Renal cortical epithelial cell (primary cell): ENCODE measurements around the gene OR5M10. TPM values are rescaled to one million over a fixed set of nuclear protein-coding genes. Genes with fewer than 3 reads are reported as not detected.
"Not testable (repeated sequence)": the region's sequence is repeated elsewhere in the genome, so short reads cannot be mapped to it uniquely, and the experiment has no call there.

Experiments
- DNase-seq: peaks from one replicate; pipeline ENCODE4 v3.0.0-alpha.2; 2011; ENCODE audit warnings: low read depth
- total RNA-seq: library from RNA; depleted of rRNA; stranded (reverse); fragments of >200 nt; gene quantifications from 2 replicates; pipeline ENCODE4 v1.2.3, GENCODE V29; 2014

The OR5M10 gene
- total RNA-seq, result not detected in 2 replicates

DNA sequence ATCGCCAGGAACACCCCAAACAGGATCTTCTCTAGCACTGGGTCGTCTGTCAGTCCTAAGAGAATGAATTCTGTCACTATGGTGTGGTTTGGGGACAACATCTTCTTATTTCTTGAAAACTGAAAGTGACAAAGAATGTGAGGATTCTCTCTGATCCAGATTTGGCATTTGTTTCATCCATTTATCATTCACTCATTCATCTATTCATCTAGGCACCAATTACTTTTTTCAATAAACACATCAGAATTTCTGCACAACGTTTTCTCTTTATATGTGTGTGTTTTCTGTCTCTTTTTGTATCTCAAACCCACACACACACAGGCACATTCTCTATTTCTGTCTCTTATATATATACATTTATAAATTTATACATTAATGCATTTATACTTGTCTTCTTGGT is at the start of gene OR5M10:
Gene OR5M10 (minus strand): TSS at position 101 of the 400 bp plus-strand sequence. CDS start 0 bp downstream, at position 101.
- DNase-seq, result no peak

DNA sequence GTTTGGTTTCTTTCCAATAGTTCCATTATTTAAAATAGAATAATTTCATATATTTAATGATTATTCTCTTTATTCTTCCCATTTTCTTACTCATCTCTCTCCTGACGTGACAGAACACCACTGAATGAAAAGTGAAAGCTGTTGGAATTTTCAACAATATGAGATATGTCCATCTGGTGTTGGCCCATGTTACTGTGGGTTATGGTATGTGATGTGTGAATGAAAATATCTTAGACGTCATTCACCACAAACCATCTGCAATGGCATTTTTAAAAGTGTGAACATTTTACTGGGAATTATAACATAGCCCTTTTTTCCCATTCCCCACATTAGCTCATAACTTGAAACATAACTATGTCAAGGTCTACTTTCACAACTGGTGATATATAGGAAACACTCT is 48.4 kb upstream of the OR5M10 start:
- DNase-seq, result no peak

GRCh38 chr11:56624661-56625110 is 47.2 kb upstream of the OR5M10 start:
- peak; percentile 69 for DNase-seq

DNA sequence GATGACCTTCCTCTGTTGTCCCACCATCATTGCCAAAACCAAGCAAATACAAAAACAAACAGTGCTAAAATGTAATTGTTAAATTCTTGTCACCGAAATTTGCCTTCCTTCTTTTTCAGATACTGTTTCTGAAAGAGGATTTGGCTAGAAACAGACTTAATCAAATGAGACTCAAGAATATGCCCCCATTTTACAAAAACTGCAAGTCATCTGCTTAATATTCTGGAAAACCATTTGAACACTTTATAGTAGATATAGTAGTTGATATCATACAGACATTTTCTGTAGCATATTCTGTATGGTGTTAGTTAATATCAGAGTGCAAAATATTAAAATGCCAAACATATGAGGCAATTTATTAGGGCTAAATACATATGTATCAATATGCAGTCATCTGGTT is 33.7 kb upstream of the OR5M10 start:
- no peak for DNase-seq

DNA sequence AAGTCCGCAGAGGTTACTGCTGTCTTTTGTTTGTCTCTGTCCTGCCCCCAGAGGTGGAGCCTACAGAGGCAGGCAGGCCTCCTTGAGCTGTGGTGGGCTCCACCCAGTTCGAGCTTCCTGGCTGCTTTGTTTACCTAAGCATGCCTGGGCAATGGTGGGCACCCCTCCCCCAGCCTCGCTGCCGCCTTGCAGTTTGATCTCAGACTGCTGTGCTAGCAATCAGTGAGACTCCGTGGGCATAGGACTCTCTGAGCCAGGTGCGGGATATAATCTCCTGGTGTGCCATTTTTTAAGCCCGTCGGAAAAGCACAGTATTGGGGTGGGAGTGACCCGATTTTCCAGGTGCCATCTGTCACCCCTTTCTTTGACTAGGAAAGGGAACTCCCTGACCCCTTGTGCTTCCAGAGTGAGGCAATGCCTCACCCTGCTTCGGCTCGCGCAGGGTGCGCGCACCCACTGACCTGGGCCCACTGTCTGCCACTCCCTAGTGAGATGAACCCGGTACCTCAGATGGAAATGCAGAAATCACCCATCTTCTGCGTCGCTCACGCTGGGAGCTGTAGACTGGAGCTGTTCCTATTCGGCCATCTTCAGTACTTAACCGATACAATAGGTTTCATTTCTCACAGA is 14.7 kb upstream of the OR5M10 start:
- DNase-seq, result not testable (repeated sequence)

DNA sequence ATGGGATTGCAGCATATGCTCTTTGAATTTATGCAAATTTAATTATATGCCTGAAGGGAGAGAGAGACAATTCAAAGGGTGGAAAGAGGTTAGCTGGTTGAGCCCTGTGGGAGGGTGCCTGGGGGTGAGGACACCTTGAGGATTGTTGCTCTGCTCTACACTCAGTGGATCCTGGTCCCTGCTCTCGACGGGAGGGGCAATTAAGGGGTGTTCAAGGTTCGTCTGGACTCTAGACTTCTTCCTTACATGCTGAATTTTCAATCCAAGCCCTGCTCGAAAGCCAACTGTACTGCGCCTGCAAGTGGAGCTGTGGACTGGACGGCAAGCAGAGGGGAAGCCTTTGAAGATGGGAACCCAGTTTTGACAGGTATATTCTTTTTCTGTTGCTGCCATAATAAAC is 18.9 kb downstream of the OR5M10 start:
- DNase-seq, result no peak

GRCh38 chr11:56554691-56555090 is 22.8 kb downstream of the OR5M10 start:
- not testable (repeated sequence) for DNase-seq

DNA sequence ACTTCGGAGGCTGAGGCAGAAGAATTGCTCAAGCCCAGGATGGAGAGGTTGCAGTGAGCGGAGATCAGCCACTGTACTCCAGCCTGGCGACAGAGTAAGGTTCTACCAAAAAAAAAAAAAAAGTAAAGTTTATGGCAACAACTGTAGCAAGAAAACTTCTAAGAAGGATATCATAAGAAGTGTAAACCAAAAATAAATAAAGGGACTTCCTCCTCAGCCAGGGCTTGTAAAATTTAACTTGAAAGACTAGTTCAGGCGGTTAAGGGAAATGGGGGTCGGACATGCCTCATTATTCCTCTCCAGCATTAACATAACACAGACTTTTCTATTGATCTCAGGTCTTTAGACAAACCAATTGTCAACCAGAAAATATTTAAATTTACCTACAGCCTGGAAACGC is 32.0 kb downstream of the OR5M10 start:
- no peak for DNase-seq

- no peak for DNase-seq
Measured at GRCh38 chr11:56543739-56544138, 33.8 kb downstream of the OR5M10 start.

GRCh38 chr11:56543157-56543556 is 34.4 kb downstream of the OR5M10 start, which contains the start of gene OR5M11:
Gene OR5M11, minus strand, starts transcription at chr11:56543257. Its CDS starts 0 bp downstream, at chr11:56543257.
- no peak for DNase-seq

- no peak for DNase-seq
Measured at GRCh38 chr11:56533054-56533740, 44.3 kb downstream of the OR5M10 start.

GRCh38 chr11:56531856-56532255 is 45.7 kb downstream of the OR5M10 start:
- DNase-seq, result no peak

Other genes starting within 250 kb of the OR5M10 start
- not detected in 2 replicates for gene OR8K1, start 231.7 kb downstream of the OR5M10 start, total RNA-seq
- not detected in 2 replicates for gene OR8J1, start 223.4 kb downstream of the OR5M10 start, total RNA-seq
- not detected in 2 replicates for gene OR8U1, start 202.1 kb downstream of the OR5M10 start, total RNA-seq
- not detected in 2 replicates for gene OR5AL1, start 165.0 kb downstream of the OR5M10 start, total RNA-seq
- not detected in 2 replicates for gene OR5M3, start 104.4 kb downstream of the OR5M10 start, total RNA-seq
- gene OR5M8, start 86.4 kb downstream of the OR5M10 start, total RNA-seq, result not detected in 2 replicates
- not detected in 2 replicates for gene OR5M11, start 34.5 kb downstream of the OR5M10 start, total RNA-seq
- not detected in 2 replicates for gene OR5M1, start 37.2 kb upstream of the OR5M10 start, total RNA-seq
- not detected in 2 replicates for gene OR5AP2, start 64.7 kb upstream of the OR5M10 start, total RNA-seq
- not detected in 2 replicates for gene OR5AR1, start 86.0 kb upstream of the OR5M10 start, total RNA-seq
- not detected in 2 replicates for gene OR9G1, start 121.4 kb upstream of the OR5M10 start, total RNA-seq
- not detected in 2 replicates for gene OR9G4, start 171.0 kb upstream of the OR5M10 start, total RNA-seq